A673 (cell line): ENCODE data around the gene LRSAM1. TPM values are rescaled to one million over a fixed set of nuclear protein-coding genes. Genes with fewer than 3 reads are reported as not detected.

Source experiments
- BruUV-seq: library from RNA; stranded (reverse); fragments of 400-500 nt; replicated peaks from 2 replicates; lab custom pipeline; 2021; lab: Mats Ljungman, UMichigan
- CTCF ChIA-PET: fragments of 300-600 bp; sonication (Branson Sonifier 250); formaldehyde crosslinking; loops from one replicate; lab custom pipeline; 2022; ENCODE audit warnings: antibody characterized with exemption; lab: Charles Lee
- POLR2A ChIA-PET: fragments of 300-600 bp; sonication (Branson Sonifier 250); formaldehyde crosslinking; loops from one replicate; lab custom pipeline; 2022; ENCODE audit warnings: antibody characterized with exemption; ENCODE audit not compliant: low non-redundant PET; lab: Charles Lee
- DNase-seq: peaks from one replicate; pipeline ENCODE4 v3.0.0-alpha.2; 2015; ENCODE audit warnings: low spot score
- H3K27ac ChIP-seq: fragments of 200-600 bp; sonication (generic); 2 replicates; pipeline ENCODE4 v1.5.1; 2016; ENCODE audit warnings: mixed run types, low read depth, mild to moderate bottlenecking, mixed read lengths, antibody characterized with exemption, low read length; ENCODE audit not compliant: poor library complexity, severe bottlenecking
- H3K27me3 ChIP-seq: fragments of 200-600 bp; sonication (generic); replicated peaks from 2 replicates; pipeline ENCODE4 v1.6.1; 2017; ENCODE audit warnings: mixed run types, low read depth, mild to moderate bottlenecking, mixed read lengths, antibody characterized with exemption, low read length; ENCODE audit not compliant: insufficient read depth, poor library complexity
- H3K36me3 ChIP-seq: fragments of 200-600 bp; sonication (generic); 2 replicates; pipeline ENCODE4 v1.6.1; 2016; ENCODE audit warnings: mixed run types, mild to moderate bottlenecking, mixed read lengths, antibody characterized with exemption, low read length; ENCODE audit not compliant: insufficient read depth, poor library complexity, severe bottlenecking
- H3K4me1 ChIP-seq: fragments of 200-600 bp; sonication (generic); 2 replicates; pipeline ENCODE4 v1.6.1; 2017; ENCODE audit warnings: mixed run types, mild to moderate bottlenecking, mixed read lengths, antibody characterized with exemption, low read length; ENCODE audit not compliant: insufficient read depth, poor library complexity, severe bottlenecking
- H3K4me3 ChIP-seq: fragments of 200-600 bp; sonication (generic); 2 replicates; pipeline ENCODE4 v1.5.1; 2016; ENCODE audit warnings: low read depth, mixed run types, mild to moderate bottlenecking, mixed read lengths, low read length; ENCODE audit not compliant: poor library complexity, severe bottlenecking
- H3K9me3 ChIP-seq: fragments of 200-600 bp; sonication (generic); 2 replicates; pipeline ENCODE4 v1.6.1; 2016; ENCODE audit warnings: mixed run types, low read depth, mild to moderate bottlenecking, mixed read lengths, antibody characterized with exemption, low read length; ENCODE audit not compliant: poor library complexity, severe bottlenecking
- CTCF ChIP-seq: fragments of 300-800, 200-600 bp; sonication (generic); conservative IDR thresholded peaks from 2 replicates; pipeline ENCODE4 v1.5.1; 2017; ENCODE audit warnings: low read depth, mild to moderate bottlenecking, antibody characterized with exemption, low read length, moderate library complexity, mixed read lengths
- EZH2 ChIP-seq: fragments of 200-600 bp; sonication (generic); IDR thresholded peaks from 2 replicates; pipeline ENCODE4 v1.6.1; 2017; ENCODE audit warnings: borderline replicate concordance, low read depth, mild to moderate bottlenecking, mixed read lengths, antibody characterized with exemption, low read length; ENCODE audit not compliant: poor library complexity, severe bottlenecking
- intact Hi-C: fragments of 100-400 bp; cut with micrococcal nuclease; formaldehyde crosslinking; loops from one replicate; pipeline ENCODE4 v1.10.0; 2022; ENCODE audit not compliant: unreplicated experiment
- total RNA-seq: library from RNA; stranded (reverse); gene quantifications from 2 replicates; pipeline ENCODE4 v1.2.3, GENCODE V29; 2021

LRSAM1 gene
- total RNA-seq, 1 experiment from 2014 or later, result 15.8 TPM

- peaks cover 14% of the 10 kb centered on the region for H3K36me3 ChIP-seq
- H3K4me1 ChIP-seq, result peaks cover 8% of the 10 kb centered on the region
- intact Hi-C loops, result no loop called here
- H3K9me3 ChIP-seq, result no peaks in the 10 kb centered on the region
- H3K27me3 ChIP-seq, result no peaks in the 10 kb centered on the region
- TF ChIP-seq CTCF (no peak), EZH2 (no peak)
- CTCF ChIA-PET, result no interaction called here
- BruUV-seq, result no TSS peak
- H3K27ac ChIP-seq, result no peak overlapping the region
- POLR2A ChIA-PET, result no interaction called here
- H3K4me3 ChIP-seq, result no peak overlapping the region
- no peak for DNase-seq
Observed at GRCh38 chr9:127493592-127494303, 42.4 kb downstream of the LRSAM1 start.

GRCh38 chr9:127494304-127494702 lies 43.0 kb downstream of the LRSAM1 start:
- Histone ChIP-seq H3K36me3 (peaks cover 14% of the 10 kb centered on the region), H3K9me3 (no peaks in the 10 kb centered on the region), H3K27ac (no peak overlapping the region), H3K4me1 (peaks cover 8% of the 10 kb centered on the region), H3K4me3 (no peak overlapping the region), H3K27me3 (no peaks in the 10 kb centered on the region)
- CTCF ChIA-PET, result no interaction called here
- no peak for DNase-seq
- POLR2A ChIA-PET, result no interaction called here
- intact Hi-C loops, result no loop called here
- no peak for TF ChIP-seq EZH2
- no peak for TF ChIP-seq CTCF
- no TSS peak for BruUV-seq

- H3K27me3 ChIP-seq, result no peaks in the 10 kb centered on the region
- H3K27ac ChIP-seq, result no peak overlapping the region
- H3K36me3 ChIP-seq, result peaks cover 14% of the 10 kb centered on the region
- ChIA-PET CTCF (no interaction called here), POLR2A (no interaction called here)
- peak; percentile 34 for DNase-seq
- no peak overlapping the region for H3K4me3 ChIP-seq
- H3K9me3 ChIP-seq, result no peaks in the 10 kb centered on the region
- BruUV-seq, result no TSS peak
- intact Hi-C loops, result no loop called here
- peaks cover 8% of the 10 kb centered on the region for H3K4me1 ChIP-seq
- peak; percentile 45 for TF ChIP-seq CTCF
- no peak for TF ChIP-seq EZH2
Observed at GRCh38 chr9:127495884-127496555, 44.7 kb downstream of the LRSAM1 start.
